OCI-LY7 (cell line): ENCODE measurements around the gene DGKB. TPM values are rescaled to one million over a fixed set of nuclear protein-coding genes. Genes with fewer than 3 reads are reported as not detected.

Source experiments
- BruUV-seq: library from RNA; stranded (reverse); fragments of 400-500 nt; replicated peaks from 2 replicates; lab custom pipeline; 2021; lab: Mats Ljungman, UMichigan
- CTCF ChIA-PET: fragments of 300-600 bp; sonication (Branson Sonifier 250); formaldehyde crosslinking; loops from one replicate; lab custom pipeline; 2022; ENCODE audit warnings: antibody characterized with exemption; ENCODE audit not compliant: unreplicated experiment; lab: Charles Lee
- POLR2A ChIA-PET: fragments of 300-600 bp; sonication (Branson Sonifier 250); formaldehyde crosslinking; loops from one replicate; lab custom pipeline; 2022; ENCODE audit warnings: antibody characterized with exemption; lab: Charles Lee
- DNase-seq: peaks from one replicate; pipeline ENCODE4 v3.0.0-alpha.2; 2015; ENCODE audit warnings: low spot score
- H2AFZ ChIP-seq: fragments of 200-600 bp; sonication (generic), shearing (Covaris generic); 2 replicates; pipeline ENCODE4 v1.6.1; 2014; ENCODE audit warnings: mild to moderate bottlenecking, antibody characterized with exemption, low read length, moderate library complexity
- H3K27ac ChIP-seq: fragments of 200-600 bp; sonication (generic); 2 replicates; pipeline ENCODE4 v1.5.1; 2014; ENCODE audit warnings: mixed run types, low read depth, mild to moderate bottlenecking, moderate library complexity, low read length, inconsistent platforms; ENCODE audit not compliant: poor library complexity, severe bottlenecking
- H3K36me3 ChIP-seq: fragments of 200-600 bp; sonication (generic); 2 replicates; pipeline ENCODE4 v1.6.1; 2014; ENCODE audit warnings: mild to moderate bottlenecking, antibody characterized with exemption, low read length, moderate library complexity, mixed read lengths; ENCODE audit not compliant: insufficient read depth
- H3K4me1 ChIP-seq: fragments of 200-600 bp; sonication (generic); 2 replicates; pipeline ENCODE4 v1.5.1; 2014; ENCODE audit warnings: mild to moderate bottlenecking, low read length; ENCODE audit not compliant: insufficient read depth, poor library complexity, severe bottlenecking
- H3K4me2 ChIP-seq: fragments of 200-600 bp; sonication (generic); 2 replicates; pipeline ENCODE4 v1.6.1; 2014; ENCODE audit warnings: mild to moderate bottlenecking, low read length
- H3K4me3 ChIP-seq: fragments of 200-600 bp; sonication (generic); 2 replicates; pipeline ENCODE4 v1.5.1; 2014; ENCODE audit warnings: mild to moderate bottlenecking, low read depth, low read length; ENCODE audit not compliant: poor library complexity, severe bottlenecking
- H3K79me2 ChIP-seq: fragments of 200-600 bp; sonication (generic); 2 replicates; pipeline ENCODE4 v1.6.1; 2016; ENCODE audit warnings: low read depth, mild to moderate bottlenecking, low read length, moderate library complexity, mixed read lengths; ENCODE audit not compliant: insufficient read depth
- H3K9me2 ChIP-seq: fragments of 200-600 bp; sonication (generic); 2 replicates; pipeline ENCODE4 v1.6.1; 2016; ENCODE audit warnings: mild to moderate bottlenecking, low read length, mixed read lengths; ENCODE audit not compliant: insufficient read depth
- H3K9me3 ChIP-seq: fragments of 200-600 bp; sonication (generic); 2 replicates; pipeline ENCODE4 v1.6.1; 2014; ENCODE audit warnings: mild to moderate bottlenecking, mixed run types, low read length, mixed read lengths
- H4K20me1 ChIP-seq: fragments of 200-600 bp; sonication (generic); 2 replicates; pipeline ENCODE4 v1.6.1; 2014; ENCODE audit warnings: mild to moderate bottlenecking, antibody characterized with exemption, low read length, moderate library complexity, mixed read lengths; ENCODE audit not compliant: insufficient read depth
- EZH2phosphoT487 ChIP-seq: fragments of 200-600 bp; sonication (generic); IDR thresholded peaks from 2 replicates; pipeline ENCODE4 v1.6.1; 2018; ENCODE audit warnings: low read depth, borderline replicate concordance, mild to moderate bottlenecking, mixed run types, antibody characterized with exemption, low read length, moderate library complexity, mixed read lengths
- intact Hi-C: fragments of 100-400 bp; cut with micrococcal nuclease; formaldehyde crosslinking; loops from one replicate; pipeline ENCODE4 v1.10.0; 2022; ENCODE audit not compliant: unreplicated experiment
- total RNA-seq, 2 experiments: library from RNA; depleted of rRNA in 1 of 2; stranded (reverse); fragments of >200 nt in 1 of 2; shearing (Covaris generic) in 1 of 2; gene quantifications; 2 replicates each; pipeline ENCODE4 v1.2.3, GENCODE V29; 2014 to 2022
- TF ChIP-seq, protein P1 (sequence below): fragments of 200-600 bp; sonication (generic); conservative IDR thresholded peaks from 2 replicates; pipeline ENCODE4 v1.5.1; 2014; ENCODE audit warnings: mild to moderate bottlenecking, antibody characterized with exemption, low read length, moderate library complexity, mixed read lengths

DGKB gene
- total RNA-seq, 2 experiments from 2014 or later, result not detected

DNA sequence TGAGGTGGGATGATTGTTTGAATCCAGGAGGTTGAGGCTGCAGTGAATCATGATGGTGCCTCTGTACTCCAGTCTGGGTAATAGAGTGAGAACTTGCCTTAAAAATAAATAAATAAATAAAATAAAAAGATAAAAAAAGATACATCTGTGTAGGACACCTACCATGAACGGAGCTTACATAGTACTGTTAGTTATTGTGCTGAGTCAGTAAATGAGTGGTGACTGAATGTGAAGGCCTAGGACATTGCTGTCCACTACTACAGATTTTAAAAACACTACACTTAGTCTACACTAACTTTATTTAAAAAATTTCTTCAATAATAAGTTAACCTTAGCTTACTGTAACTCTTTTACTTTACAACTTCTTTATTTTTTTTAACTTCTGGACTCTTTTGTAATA, 806.4 kb downstream of the DGKB start:
- H3K4me2 ChIP-seq, result no peak overlapping the region
- H3K36me3 ChIP-seq, result no peaks in the 10 kb centered on the region
- H3K4me3 ChIP-seq, result no peak overlapping the region
- H3K79me2 ChIP-seq, result no peaks in the 10 kb centered on the region
- no peaks in the 10 kb centered on the region for H3K4me1 ChIP-seq
- no peak overlapping the region for H2AFZ ChIP-seq
- intact Hi-C loops, result no loop called here
- H3K9me3 ChIP-seq, result no peaks in the 10 kb centered on the region
- DNase-seq, result no peak
- POLR2A ChIA-PET, result no interaction called here
- no peaks in the 10 kb centered on the region for H3K9me2 ChIP-seq
- no peak overlapping the region for H3K27ac ChIP-seq
- CTCF ChIA-PET, result no interaction called here
- no peaks in the 10 kb centered on the region for H4K20me1 ChIP-seq
- no peak for TF ChIP-seq EZH2phosphoT487
- TF ChIP-seq, protein P1, sequence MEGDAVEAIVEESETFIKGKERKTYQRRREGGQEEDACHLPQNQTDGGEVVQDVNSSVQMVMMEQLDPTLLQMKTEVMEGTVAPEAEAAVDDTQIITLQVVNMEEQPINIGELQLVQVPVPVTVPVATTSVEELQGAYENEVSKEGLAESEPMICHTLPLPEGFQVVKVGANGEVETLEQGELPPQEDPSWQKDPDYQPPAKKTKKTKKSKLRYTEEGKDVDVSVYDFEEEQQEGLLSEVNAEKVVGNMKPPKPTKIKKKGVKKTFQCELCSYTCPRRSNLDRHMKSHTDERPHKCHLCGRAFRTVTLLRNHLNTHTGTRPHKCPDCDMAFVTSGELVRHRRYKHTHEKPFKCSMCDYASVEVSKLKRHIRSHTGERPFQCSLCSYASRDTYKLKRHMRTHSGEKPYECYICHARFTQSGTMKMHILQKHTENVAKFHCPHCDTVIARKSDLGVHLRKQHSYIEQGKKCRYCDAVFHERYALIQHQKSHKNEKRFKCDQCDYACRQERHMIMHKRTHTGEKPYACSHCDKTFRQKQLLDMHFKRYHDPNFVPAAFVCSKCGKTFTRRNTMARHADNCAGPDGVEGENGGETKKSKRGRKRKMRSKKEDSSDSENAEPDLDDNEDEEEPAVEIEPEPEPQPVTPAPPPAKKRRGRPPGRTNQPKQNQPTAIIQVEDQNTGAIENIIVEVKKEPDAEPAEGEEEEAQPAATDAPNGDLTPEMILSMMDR, result no peak
- BruUV-seq, result no TSS peak

DNA sequence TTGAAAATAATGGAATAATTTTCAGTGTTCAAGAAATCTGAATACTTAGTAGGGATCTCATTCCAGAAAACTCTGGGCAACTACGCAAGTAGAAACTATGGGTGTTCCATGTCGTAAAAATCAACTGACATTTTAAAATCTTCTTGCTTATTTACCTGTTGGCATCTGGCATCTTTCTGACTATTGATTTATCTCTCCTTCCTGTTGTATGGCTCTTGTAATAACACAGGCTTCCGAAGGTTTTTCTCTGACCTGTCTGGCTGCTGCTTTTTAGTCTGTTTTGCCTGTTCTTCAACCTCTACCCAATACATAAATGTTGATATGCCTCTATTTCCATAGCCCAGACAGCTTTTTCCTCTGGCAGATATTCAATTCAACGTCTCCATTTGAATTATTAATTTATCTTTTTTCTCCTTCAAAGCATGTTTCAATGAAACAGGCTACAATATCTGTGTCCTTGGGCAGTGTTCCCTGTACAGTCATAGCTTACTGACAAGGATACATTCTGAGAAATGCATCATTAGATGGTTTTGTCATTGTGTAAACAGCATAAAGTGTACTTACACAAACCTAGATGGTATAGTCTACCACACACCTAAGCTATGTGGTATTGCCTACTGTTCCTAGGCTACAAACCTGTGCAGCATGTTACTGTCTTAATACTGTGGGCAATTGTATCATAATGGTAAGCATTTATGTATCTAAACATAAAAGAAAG, 807.2 kb downstream of the DGKB start:
- no peak overlapping the region for H3K27ac ChIP-seq
- no peaks in the 10 kb centered on the region for H3K9me2 ChIP-seq
- no peaks in the 10 kb centered on the region for H3K4me1 ChIP-seq
- POLR2A ChIA-PET, result no interaction called here
- H3K4me3 ChIP-seq, result no peak overlapping the region
- no peak overlapping the region for H3K4me2 ChIP-seq
- H3K36me3 ChIP-seq, result no peaks in the 10 kb centered on the region
- DNase-seq, result no peak
- no peaks in the 10 kb centered on the region for H3K9me3 ChIP-seq
- H3K79me2 ChIP-seq, result no peaks in the 10 kb centered on the region
- BruUV-seq, result no TSS peak
- intact Hi-C loops, result no loop called here
- TF ChIP-seq, protein P1, result no peak
- no peak for TF ChIP-seq EZH2phosphoT487
- no peak overlapping the region for H2AFZ ChIP-seq
- H4K20me1 ChIP-seq, result no peaks in the 10 kb centered on the region
- CTCF ChIA-PET, result no interaction called here
